ENCODE data around the gene RBP4.

- TF ChIP-seq, protein P1, sequence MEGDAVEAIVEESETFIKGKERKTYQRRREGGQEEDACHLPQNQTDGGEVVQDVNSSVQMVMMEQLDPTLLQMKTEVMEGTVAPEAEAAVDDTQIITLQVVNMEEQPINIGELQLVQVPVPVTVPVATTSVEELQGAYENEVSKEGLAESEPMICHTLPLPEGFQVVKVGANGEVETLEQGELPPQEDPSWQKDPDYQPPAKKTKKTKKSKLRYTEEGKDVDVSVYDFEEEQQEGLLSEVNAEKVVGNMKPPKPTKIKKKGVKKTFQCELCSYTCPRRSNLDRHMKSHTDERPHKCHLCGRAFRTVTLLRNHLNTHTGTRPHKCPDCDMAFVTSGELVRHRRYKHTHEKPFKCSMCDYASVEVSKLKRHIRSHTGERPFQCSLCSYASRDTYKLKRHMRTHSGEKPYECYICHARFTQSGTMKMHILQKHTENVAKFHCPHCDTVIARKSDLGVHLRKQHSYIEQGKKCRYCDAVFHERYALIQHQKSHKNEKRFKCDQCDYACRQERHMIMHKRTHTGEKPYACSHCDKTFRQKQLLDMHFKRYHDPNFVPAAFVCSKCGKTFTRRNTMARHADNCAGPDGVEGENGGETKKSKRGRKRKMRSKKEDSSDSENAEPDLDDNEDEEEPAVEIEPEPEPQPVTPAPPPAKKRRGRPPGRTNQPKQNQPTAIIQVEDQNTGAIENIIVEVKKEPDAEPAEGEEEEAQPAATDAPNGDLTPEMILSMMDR (IDR thresholded peaks at IDR 0.05), result no peak
- no peak for TF ChIP-seq POLR2A (IDR thresholded peaks at IDR 0.05)
- TF ChIP-seq POLR2AphosphoS5 (IDR thresholded peaks at IDR 0.05), result no peak
Measured at GRCh38 chr10:93554316-93554663, 46.7 kb downstream of the RBP4 start.
